SKM-1 (cell line): ENCODE results near the gene BTBD9.

Experiments used
- DNase-seq: peaks from one replicate; lab custom pipeline; 2025; ENCODE audit not compliant: unreplicated experiment; lab: John Stamatoyannopoulos, UW

BTBD9 gene

DNA sequence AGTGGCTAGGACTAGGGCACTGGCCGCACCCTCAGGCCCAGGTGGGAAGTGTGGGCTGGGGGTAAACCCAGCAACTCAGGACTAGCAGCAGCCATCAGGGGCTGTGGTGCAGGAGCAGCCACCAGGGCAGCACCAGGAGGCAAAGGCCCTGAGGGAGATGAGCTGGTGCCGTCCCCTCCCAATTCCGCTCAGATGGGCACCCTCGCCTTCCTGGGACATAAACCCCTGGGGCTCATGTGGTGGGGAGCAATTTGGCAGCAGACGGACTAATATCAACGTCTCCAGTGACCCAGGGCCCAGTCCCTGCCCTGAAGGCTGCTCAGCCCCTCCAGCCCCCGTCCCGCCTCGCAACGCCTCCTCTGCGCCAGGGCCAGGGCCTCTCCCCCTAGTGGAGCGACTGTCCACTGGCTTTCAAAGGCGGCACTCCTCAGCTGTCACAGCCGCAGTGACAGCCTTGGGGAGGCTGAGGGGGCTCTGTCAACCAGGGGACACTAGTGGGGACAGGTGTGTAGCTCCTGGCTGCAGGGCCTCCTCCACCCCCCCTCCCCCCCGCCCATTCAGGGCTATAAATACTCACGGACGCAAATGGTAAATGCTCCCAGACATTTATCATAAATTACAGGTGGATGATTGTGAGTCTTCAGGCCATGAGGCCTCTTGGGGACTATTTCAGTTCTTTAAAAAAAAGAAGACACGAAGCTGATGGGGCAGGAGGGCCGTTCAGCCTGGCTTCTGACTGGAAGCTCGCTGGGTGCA lies 470.3 kb downstream of the BTBD9 start:
- no peak for DNase-seq

GRCh38 chr6:38168699-38169098 lies 471.0 kb downstream of the BTBD9 start:
- no peak for DNase-seq

DNA sequence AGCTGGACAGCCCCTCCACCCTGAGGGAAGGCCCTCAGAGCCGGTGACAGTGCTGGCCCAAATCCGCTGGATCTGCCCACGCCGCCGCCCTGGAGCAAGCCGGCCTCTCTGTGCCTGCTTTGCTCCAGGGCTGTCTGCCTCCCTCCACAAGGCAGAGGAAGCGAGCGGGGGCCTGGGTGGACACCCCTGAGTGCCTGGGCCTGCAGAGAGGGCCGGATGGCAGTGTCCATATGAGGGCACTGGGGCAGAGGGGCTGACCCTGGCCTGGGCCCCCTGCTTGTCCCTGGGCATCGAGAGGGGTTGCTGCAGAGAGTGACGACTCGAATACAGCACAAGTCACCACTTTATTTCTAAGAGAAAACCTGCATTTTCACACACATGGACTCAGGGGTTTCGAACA lies 471.6 kb downstream of the BTBD9 start:
- DNase-seq, result no peak

- no peak for DNase-seq
Observed at GRCh38 chr6:38167598-38167997, 472.1 kb downstream of the BTBD9 start.

DNA sequence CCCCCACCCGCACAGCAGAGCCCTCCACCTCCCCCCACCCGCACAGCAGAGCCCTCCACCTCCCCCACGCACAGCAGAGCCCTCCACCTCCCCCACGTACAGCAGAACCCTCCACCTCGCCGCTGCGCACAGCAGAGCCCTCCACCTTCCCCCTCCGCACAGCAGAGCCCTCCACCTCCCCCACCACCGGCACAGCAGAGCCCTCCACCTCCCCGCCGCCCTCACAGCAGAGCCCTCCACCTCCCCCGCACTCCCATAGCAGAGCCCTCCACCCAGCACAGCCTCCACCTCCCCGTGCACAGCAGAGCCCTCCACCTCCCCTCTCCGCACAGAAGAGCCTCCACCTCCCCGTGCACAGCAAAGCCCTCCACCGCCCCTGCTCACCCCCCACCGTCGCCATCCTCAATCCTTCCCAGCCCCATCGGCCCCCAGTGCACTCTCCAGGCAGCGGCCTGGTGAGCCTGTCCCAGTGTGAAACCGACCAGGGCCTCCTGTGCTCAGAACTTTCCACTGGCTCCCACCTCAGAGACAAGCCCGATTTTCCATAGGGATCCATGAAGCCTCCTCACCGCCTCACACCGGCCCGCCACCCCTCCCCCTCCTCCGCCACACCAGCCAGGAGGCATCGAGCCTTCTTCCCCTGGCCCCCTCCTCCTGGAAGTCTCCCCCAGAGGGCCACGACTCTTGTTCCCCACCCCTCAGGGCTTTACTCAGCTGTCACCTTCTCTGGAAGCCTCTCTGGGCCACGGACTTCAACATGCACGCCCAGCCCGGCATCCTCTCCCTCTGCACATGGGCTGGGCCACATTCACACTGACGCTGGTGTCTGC lies 473.1 kb downstream of the BTBD9 start:
- DNase-seq, result no peak

DNA sequence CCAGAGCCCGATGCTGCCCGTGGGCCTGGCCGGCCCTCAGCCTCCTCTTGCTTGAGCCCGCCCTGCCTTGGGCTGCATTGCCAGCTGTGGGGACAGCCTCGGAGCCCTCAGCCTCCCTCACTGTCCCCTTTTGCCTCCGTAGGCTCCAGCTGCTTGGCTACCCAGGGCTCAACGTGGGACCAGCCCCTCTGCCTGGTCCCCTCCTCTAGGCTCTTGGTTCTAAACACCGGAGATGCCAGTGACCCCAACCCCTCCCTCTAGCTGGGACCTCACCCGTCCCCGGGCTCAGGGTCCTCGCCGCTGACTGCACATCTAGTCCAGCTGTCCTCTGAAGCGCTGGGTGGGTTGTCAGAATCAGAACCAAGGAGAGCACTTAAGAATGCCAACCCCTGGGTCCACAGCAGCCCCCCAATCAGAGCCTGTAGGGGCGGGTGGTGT lies 475.0 kb downstream of the BTBD9 start:
- DNase-seq, result no peak

DNA sequence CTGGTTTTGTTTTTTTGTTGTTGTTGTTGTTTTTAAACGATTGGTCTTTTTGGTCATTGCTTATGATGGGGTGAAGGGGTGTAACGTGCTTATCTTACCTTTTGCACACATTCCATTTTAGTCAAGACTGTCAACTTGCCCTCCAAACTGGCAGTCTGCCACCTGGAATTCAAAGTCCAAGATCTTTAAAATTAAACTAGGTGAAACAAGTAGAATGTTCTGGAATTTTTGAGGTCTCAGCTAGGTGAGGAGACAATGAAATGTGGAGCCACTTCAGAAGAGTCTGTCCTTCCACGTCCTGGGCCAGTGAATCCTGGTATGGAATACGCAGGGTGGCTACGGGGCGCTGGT lies 475.6 kb downstream of the BTBD9 start:
- no peak for DNase-seq

- no peak for DNase-seq
Observed at GRCh38 chr6:38163186-38164130, 476.3 kb downstream of the BTBD9 start.

DNA sequence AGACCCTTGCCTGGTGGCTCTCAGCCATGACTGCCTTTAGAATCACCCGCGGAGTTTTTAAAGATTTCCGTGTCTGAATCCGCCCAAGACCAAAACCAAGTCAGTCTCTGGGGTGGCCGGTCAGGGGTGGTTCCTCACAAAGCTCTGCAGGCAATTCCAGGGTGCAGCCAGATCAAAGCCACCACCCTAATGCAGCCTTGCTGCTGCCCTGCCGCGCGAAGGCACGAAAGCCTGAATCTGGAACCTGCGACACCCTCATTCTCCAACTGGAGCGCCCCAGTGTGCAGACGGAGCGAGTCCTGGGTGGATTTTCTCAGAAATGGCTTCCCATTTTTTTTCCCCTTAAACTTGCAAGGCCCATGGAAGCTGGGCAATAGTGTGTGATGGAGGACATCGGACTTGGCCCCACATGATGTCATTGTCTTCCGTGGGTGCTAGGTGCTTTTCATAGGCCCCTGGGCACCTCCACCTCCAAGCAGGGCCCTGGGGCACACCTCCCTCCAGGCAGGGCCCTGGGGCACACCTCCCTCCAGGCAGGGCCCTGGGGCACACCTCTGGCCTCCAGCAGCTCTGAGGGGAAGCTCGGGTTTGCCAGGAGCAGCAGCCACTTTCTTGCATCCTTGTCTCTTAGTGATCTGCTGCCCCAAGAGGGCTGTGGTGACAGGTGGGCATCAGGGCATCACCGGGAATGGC lies 477.1 kb downstream of the BTBD9 start:
- DNase-seq, result no peak

- DNase-seq, result no peak
Observed at GRCh38 chr6:38161754-38162492, 477.8 kb downstream of the BTBD9 start.

- no peak for DNase-seq
Observed at GRCh38 chr6:38161331-38161730, 478.4 kb downstream of the BTBD9 start.

GRCh38 chr6:38160831-38161230 lies 478.9 kb downstream of the BTBD9 start:
- no peak for DNase-seq

DNA sequence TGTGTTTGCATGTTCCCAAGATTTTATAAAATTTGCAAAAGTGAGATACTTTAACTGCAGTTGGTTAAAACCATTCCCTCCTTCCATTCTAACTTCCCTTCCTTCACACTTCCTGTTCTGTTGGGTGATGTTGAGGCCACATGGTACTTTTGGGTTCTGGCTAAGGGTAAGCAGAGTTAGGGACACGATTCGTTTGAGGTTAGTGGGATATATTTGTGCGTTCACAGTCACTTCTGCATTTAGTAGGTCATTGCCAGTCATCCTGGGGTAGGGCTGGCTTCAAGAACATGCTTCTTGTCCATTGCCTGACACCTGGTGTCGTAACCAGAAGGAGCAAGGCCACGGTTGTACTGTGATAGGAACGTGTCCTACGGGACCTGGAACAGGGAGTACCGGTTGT lies 480.1 kb downstream of the BTBD9 start:
- no peak for DNase-seq

DNA sequence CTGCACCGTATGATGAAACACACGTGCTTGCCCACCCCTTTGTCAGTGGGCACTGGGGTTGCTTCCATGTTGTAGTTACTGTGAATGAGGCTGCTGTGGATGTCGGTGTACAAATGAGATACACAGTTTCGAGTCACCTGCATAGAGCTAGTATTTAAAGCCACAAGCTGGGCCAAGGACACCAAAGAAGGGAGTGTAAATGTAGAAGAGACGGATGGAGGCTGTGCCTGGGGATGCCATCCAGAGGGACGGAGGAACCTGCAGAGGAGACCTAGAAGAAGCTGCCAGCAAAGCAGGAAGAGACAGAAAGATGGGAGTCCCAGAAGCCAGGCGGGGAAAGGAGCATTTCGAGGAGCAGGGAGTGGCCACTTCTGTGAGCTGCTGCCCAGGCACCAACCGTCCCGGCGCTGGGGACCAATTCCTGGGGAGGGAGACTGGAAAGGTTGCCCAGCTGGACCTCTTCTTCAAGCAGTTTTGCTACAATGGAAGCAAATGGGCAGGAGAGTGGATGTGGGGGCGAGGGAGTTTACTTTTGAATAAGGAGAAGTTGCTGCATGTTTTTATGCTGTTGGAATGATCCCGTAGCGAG lies 480.9 kb downstream of the BTBD9 start:
- DNase-seq, result no peak

DNA sequence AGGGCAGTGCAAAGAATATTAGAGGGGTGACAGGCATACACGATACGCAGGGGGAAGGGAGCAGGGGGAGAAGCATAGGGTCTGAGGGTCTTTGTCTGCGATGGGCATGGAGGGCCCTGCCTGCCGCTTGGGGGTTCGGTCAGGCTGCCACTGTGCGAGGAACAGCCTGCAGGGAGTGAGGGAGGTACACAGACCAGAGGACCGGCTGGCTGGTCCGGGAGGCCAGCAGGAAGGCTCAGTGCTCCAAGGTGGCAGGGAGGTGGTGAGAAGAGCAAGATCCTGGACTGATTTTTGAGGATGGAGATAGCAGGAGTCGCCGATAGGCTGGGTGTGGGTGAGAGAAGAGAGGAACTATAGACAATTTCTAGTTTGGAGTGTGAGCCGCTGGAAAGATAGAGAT lies 481.8 kb downstream of the BTBD9 start:
- no peak for DNase-seq

DNA sequence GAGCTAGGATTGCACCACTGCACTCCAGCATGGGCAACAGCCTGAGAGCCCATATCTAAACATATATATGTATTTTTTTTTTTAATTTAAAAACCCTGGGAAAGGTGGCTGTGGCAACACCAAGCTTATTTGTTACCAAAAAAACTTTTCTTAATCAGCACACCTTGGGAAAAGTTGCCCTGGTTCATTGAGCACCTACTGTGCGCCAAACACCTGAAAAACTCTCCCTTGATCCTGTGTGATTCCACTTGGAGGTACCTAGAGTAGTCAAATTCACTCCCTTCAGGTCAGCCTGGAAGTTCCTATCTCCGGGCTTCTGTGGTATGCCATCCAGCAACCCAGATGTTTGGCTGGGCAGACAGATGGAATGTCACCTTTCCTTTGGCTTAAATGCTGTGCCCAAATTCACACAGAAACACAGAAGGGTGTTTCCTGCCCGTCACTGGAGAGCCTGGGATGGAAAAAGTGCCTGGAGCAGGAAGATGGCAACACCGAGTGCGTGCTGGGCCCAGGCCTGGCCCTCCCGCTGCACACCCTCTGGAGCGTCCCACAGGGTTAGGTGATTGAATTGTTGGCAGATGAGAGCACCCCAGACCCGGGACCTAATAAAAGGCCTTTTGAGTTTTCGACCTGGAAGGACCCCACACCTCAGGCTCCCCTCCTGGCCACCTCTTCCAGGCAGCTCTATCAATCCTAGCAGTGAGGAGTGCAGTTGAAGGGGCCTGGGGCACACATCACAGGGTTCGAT lies 482.7 kb downstream of the BTBD9 start:
- no peak for DNase-seq

- DNase-seq, result no peak
Observed at GRCh38 chr6:38155621-38156204, 484.0 kb downstream of the BTBD9 start.

DNA sequence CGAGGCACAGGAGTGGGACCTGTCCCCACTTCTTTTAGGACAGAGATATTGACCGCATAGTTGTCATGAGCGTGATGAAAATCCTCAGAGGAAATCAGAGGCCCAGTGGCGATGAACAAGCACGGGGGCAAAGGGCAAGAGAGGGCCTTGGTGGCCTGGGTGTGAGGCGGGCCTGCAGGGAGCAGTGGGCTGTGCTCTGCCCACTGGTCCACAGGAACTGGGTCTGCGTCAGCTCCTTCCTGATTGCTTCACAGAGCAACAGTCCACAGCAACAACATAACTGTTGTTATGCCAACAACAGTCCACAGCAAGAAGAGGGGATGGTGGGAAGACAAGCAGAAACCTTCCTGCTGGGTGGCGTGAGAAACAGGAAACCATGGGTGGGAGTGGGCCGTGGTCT lies 484.6 kb downstream of the BTBD9 start:
- no peak for DNase-seq

- DNase-seq, result no peak
Observed at GRCh38 chr6:38154731-38155130, 485.0 kb downstream of the BTBD9 start.
